ENCODE measurements around the gene CELSR3. TPM values are rescaled to one million over a fixed set of nuclear protein-coding genes. Genes with fewer than 3 reads are reported as not detected.

The CELSR3 gene
- total and polyA plus RNA-seq, 2 of the 4 experiments (the other 2 are of a cell fraction) = 0.18 to 0.63 TPM

DNA sequence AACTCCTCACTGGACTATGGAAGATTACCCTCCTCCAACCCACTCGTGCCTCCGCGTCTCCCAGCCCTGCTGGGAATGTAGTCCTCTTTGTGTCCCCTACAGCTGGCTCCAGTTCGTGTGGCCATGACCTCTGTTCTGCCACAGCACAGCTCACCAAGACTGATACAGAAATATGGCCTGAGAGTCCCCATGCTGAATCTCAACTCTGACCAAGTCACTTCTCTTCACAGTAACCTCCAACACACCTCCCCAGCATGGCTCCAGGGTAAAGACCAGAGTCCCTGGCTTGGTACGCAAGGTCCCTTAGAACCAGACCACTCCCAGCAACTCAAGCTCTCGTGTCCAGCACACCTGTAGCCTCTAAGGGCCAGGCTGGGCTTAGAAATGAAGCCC is 65.3 kb downstream of the CELSR3 start:
- Histone ChIP-seq H4K20me1 (ENCODE audit: insufficient read depth, low read length) (peaks cover 19% of the 10 kb centered on the region), H3K56ac (ENCODE audit: extremely low read depth, insufficient read depth, low read length) (peak overlapping the region; percentile 76; the same call in 1 of the 2 replicates), H2AFZ (replicated peaks; ENCODE audit: low read length, poor library complexity) (peak overlapping the region; percentile 14), H2BK15ac (ENCODE audit: low read depth, low read length) (peak overlapping the region; percentile 97), H2AK9ac (replicated peaks; ENCODE audit: low read depth, low read length, poor library complexity) (peak overlapping the region; percentile 99), H2AK5ac (ENCODE audit: low read depth, low read length) (peak overlapping the region; percentile 100), H3K4ac (ENCODE audit: low read depth, low read length) (peak overlapping the region; percentile 99), H3K4me2 (ENCODE audit: low read depth, low read length) (no peak overlapping the region), H3K4me1 (ENCODE audit: control insufficient read depth, insufficient read depth, low read length) (peaks cover 54% of the 10 kb centered on the region), H3K9me1 (ENCODE audit: insufficient read depth, low read length) (peaks cover 54% of the 10 kb centered on the region), H2BK120ac (ENCODE audit: low read depth, low read length) (peak overlapping the region; percentile 85), H4K5ac (ENCODE audit: low read depth, low read length) (peak overlapping the region; percentile 72), H4K8ac (ENCODE audit: low read depth in 2 of 2, low read length in 2 of 2) (peak overlapping the region; percentile 85 to 90), H3K36me3 (ENCODE audit: control insufficient read depth, insufficient read depth, low read length) (peaks cover 46% of the 10 kb centered on the region), H3K27me3 (ENCODE audit: control insufficient read depth, insufficient read depth, low read length) (no peaks in the 10 kb centered on the region), H2BK5ac (ENCODE audit: low read depth, low read length, poor library complexity, severe bottlenecking) (peak overlapping the region; percentile 97), H3K79me1 (ENCODE audit: low read depth in 1 of 2, low read length in 2 of 2) (peaks cover 27 to 77% of the 10 kb centered on the region in 2 experiments), H3K9me3 (ENCODE audit: control insufficient read depth, insufficient read depth, low read length) (no peaks in the 10 kb centered on the region), H3K23ac (ENCODE audit: low read depth, low read length) (peak overlapping the region; percentile 28), H2BK20ac (ENCODE audit: low read depth, low read length) (peak overlapping the region; percentile 99), H3K27ac (ENCODE audit: insufficient read depth, low read length) (peak overlapping the region; percentile 94), H3K9ac (ENCODE audit: low read depth, low read length) (no peak overlapping the region), H3K18ac (ENCODE audit: low read depth, low read length) (peak overlapping the region; percentile 85), H4K91ac (ENCODE audit: insufficient read depth, low read depth, low read length) (peak overlapping the region; percentile 98), H3K14ac (replicated peaks; ENCODE audit: low read depth, low read length) (peak overlapping the region; percentile 76), H3K4me3 (ENCODE audit: insufficient read depth, low read depth, low read length) (no peak overlapping the region)
- no peak for TF ChIP-seq ELK1 (IDR thresholded peaks at IDR 0.05; ENCODE audit: borderline replicate concordance, low read depth, low read length)
- no peak for TF ChIP-seq RAD21 (IDR thresholded peaks at IDR 0.05; ENCODE audit: low read length)
- no peak for TF ChIP-seq MXI1 (IDR thresholded peaks at IDR 0.05; ENCODE audit: borderline replicate concordance, low read depth, low read length)
- TF ChIP-seq, protein P1, sequence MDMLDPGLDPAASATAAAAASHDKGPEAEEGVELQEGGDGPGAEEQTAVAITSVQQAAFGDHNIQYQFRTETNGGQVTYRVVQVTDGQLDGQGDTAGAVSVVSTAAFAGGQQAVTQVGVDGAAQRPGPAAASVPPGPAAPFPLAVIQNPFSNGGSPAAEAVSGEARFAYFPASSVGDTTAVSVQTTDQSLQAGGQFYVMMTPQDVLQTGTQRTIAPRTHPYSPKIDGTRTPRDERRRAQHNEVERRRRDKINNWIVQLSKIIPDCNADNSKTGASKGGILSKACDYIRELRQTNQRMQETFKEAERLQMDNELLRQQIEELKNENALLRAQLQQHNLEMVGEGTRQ (IDR thresholded peaks at IDR 0.05; ENCODE audit: low read depth, low read length) = no peak
- TF ChIP-seq CHD1 (IDR thresholded peaks at IDR 0.05; ENCODE audit: low read depth, low read length) = no peak
- no peak for TF ChIP-seq MAFK (IDR thresholded peaks at IDR 0.05; ENCODE audit: low read depth, low read length)
- no peak for TF ChIP-seq NFE2L2 (IDR thresholded peaks at IDR 0.05; ENCODE audit: low read depth, low read length)
- no peak for TF ChIP-seq RFX5 (IDR thresholded peaks at IDR 0.05; ENCODE audit: low read depth, low read length)
- no peak for TF ChIP-seq FOS (IDR thresholded peaks at IDR 0.05; ENCODE audit: low read depth, low read length)
- no peak for TF ChIP-seq CTCF (conservative IDR thresholded peaks at IDR 0.05; ENCODE audit: low read depth, low read length)
- no peak for TF ChIP-seq MAZ (IDR thresholded peaks at IDR 0.05; ENCODE audit: borderline replicate concordance, low read depth, low read length)
- TF ChIP-seq SMC3 (IDR thresholded peaks at IDR 0.05; ENCODE audit: low read depth, low read length) = no peak
- TF ChIP-seq CEBPB (IDR thresholded peaks at IDR 0.05; ENCODE audit: low read depth, low read length) = no peak
- no peak for TF ChIP-seq BHLHE40 (IDR thresholded peaks at IDR 0.05; ENCODE audit: low read depth, low read length)
- intact Hi-C loops (cut with micrococcal nuclease) = no loop called here
- POLR2A ChIA-PET (ENCODE audit: unreplicated experiment) = interaction anchor here (0.6 kb wide), 1 partner anchor 65 kb away, joined by 18 read pairs; the partner anchor contains the start of gene CELSR3
- dilution Hi-C loops (cut with HindIII; ENCODE audit: low sequenced_read_pairs, unreplicated experiment) = no loop called here
- in situ Hi-C loops (cut with MboI; ENCODE audit: low sequenced_read_pairs) = no loop called here
- ATAC-seq (ENCODE audit: low read depth) = no peak
- CTCF ChIA-PET = interaction anchor here (0.9 to 1.0 kb wide), 2 partner anchors 12 to 38 kb away, joined by 3 to 4 read pairs; partner anchors contain the start of gene UQCRC1
- 90% methylated on average over 2 of the region's 6 CpGs; no CpG with 5 or more reads in 1 of the 2 experiments for WGBS, 2 experiments (ENCODE audit: extremely low coverage in 2 of 2, insufficient read length in 1 of 2)
- BruUV-seq (replicated peaks) = no TSS peak
- DNase-seq = no peak
